Stromal cell of bone marrow (primary cell): ENCODE measurements around the gene RGR.

Source experiments
- DNase-seq: peaks from one replicate; pipeline ENCODE4 v3.0.0-alpha.2; 2012; ENCODE audit warnings: low read depth

RGR gene, protein sequence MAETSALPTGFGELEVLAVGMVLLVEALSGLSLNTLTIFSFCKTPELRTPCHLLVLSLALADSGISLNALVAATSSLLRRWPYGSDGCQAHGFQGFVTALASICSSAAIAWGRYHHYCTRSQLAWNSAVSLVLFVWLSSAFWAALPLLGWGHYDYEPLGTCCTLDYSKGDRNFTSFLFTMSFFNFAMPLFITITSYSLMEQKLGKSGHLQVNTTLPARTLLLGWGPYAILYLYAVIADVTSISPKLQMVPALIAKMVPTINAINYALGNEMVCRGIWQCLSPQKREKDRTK

DNA sequence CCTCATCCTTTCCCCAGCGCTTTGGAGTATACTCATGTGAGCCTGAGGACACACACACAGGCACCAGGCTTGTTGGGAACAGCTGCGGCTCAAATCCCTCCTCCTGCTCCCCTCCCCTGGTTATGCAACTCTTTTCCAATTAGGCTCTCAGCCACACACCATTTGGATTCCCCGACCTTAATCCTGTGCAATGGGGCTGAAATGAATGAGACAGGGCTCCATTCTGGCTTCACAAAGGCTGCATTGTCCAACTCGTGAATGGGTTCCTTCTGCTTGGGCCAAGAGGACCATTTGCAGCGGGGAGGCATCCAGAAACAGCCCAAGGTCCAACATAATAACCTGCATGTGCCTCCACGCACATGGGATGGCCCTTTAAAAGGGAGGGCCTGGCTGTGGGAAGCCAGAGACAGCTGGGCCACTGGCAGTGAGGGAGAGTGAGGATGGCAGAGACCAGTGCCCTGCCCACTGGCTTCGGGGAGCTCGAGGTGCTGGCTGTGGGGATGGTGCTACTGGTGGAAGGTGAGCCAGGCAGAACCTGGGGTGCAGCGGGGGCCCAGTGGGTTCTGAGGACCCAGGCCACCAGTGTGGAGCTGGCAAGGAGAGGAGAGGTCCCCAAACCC, at the start of gene RGR:
TSS of gene RGR (plus strand) at position 403 of the 620 bp plus-strand sequence. CDS start at position 441, 38 bp downstream.
- no peak for DNase-seq

GRCh38 chr10:84196083-84196482, 48.8 kb upstream of the RGR start:
- DNase-seq, result no peak

DNA sequence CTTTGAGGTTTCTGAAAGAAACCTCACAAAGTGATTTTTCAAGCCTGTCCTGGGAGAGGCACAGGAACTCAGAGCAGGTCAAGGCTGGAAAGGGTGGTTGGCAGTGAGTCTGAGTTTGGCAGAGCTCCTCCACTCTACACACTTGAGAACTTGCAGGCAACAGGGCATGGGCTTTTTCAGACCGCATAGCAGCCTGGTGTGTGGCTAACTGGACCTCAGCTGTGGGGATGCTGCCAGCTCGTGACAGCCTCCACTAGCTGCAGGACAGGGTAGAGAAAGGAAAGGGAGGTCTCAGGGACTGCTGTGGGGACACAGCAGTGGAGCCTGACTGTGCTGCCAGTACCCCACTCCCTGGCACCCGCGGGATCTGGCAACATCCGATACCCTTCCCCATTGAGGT, 47.9 kb upstream of the RGR start:
- no peak for DNase-seq

DNA sequence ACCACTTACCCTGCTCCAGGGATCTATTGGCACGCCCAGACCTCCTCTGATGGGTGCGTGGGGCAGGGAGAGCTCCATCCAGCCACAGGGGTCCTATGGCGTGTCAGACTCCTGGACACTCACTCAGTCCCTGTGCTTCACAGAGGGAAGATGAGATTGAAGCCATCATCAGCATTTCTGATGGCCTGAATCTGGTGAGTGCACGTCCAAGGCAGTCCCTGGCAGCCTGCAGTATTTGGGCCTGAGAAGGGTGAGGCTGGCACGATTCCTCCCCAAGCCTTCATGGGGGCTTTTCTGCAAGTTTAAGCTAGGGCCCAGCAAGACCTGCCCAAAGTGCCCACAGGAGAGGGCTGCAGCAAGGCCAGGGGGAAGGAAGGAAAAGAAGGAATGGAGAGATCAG, 47.2 kb upstream of the RGR start:
- DNase-seq, result no peak

DNA sequence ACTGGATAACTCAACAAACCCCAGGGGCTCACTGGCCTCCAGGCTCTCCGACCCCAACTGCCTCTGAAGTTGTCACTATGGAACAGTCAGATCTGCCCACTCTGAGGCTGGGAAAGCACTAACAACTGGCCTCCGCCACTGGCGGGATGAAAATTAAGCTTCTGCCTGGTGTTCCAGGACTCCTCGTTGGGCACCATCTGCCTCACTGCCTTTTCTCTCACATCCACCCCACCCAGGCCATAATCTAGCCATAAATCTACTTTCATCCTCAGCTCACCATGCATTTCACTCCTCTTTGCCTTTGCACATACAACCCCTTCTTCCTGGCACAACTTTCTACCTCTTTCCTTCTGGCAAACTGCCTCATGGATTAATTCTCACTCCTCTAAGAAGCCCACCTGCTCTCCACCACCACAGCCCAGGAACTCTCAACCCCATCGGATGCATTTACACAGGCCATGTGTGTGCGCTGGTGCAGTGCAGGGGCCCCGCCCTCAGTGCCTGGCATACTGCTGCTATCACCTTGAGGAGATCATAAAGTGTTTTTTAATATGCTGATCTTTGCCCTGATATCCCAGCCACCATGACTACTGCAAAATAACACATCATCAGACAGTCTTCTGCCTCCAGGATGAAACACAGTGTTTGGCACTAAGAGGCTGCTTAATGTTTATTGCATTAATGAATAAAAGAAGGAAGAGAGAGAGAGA, 46.5 kb upstream of the RGR start:
- DNase-seq, result no peak

GRCh38 chr10:84200537-84201243, 44.2 kb upstream of the RGR start:
- no peak for DNase-seq

- no peak for DNase-seq
These were observed 43.6 kb upstream of the RGR start for GRCh38 chr10:84201244-84201606.

GRCh38 chr10:84201682-84202081, 43.2 kb upstream of the RGR start:
- no peak for DNase-seq

- no peak for DNase-seq
These were observed 42.5 kb upstream of the RGR start for GRCh38 chr10:84202349-84202748.

DNA sequence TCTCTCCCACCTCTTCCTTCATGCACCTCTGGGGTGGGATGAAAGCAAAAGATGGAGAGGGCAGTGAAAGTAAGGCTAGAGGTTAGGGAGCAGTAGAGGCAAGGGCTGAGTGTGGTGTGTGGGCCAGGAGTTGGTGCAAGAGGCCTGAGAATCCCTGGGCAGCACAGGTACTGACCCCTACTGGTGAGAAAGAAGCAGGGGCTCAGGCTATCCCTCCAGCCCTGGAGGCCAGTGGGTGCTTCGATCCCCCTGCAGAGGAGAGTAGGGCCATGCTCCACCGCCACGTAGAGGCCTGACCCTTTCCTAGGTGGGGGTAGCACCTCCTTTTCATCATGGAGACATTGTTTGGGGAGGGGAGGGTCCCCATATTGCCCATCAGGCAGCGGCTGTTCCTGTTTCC, 40.7 kb upstream of the RGR start:
- no peak for DNase-seq

DNA sequence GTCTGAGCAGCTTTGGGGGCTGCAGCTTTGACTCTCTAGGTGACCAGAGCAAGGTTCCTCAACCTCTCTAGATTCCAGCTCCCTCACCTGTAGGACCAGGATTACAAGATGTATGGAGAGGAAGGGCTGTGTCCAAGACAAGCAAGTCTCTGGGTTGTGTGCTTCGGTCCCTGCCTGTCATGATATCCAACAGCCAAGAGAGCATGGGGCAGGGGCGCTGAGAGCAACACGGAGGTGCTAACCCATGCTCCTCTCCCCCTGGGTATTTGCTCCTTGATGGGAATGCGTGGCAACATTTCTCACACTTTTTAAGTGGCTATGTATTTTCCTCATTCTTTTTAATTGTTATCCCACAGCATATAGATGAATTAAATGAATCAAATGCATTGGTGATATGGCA, 40.2 kb upstream of the RGR start:
- DNase-seq, result no peak

GRCh38 chr10:84205049-84205852, 39.6 kb upstream of the RGR start:
- peak; percentile 4 for DNase-seq

DNA sequence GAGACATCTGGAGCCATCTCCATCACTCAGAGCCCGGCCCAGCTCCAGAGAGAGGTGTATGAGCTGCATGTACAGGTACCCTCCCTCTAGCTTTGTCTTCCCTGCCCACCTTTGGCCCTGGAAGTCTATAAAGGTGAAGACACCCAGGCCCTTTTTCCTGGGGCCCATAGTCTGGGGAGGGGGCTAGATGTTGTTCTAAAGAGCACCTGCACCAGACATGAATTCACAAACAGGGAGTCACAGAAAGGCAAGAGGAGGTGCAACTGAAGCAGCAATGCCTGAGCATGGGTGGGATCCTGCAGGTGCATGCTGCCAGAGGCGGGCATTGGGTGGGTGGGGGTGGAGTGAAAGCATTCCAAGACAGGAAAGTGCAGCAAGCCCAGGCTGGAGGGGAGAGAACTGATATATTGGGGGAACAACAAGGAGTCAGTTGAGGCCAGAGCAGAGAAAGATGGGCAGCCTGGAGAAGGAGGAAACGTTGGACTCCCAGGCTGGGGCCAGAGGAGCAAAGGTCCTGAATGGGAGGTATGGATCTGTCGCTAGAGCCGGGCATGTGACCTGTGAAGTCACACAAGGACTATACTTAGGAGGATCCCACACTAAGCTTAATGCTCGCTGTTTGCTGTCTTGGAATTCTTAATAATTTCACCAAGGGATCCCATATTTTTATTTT, 38.9 kb upstream of the RGR start:
- no peak for DNase-seq

DNA sequence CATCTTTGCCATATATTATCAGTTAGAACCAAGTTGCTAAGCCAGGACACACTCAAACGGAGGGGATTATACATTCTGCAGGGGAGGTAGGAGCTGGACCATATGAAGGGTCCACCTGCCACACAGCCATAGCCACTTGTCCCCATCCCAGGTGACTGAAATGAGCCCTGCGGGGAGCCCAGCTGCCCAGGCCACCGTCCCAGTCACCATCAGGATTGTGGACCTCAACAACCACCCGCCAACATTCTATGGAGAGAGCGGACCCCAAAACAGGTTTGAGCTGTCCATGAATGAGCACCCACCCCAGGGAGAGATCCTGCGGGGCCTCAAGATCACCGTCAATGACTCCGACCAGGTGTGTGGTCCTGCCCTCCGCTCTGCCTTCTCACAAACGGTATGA, 36.8 kb upstream of the RGR start:
- no peak for DNase-seq

DNA sequence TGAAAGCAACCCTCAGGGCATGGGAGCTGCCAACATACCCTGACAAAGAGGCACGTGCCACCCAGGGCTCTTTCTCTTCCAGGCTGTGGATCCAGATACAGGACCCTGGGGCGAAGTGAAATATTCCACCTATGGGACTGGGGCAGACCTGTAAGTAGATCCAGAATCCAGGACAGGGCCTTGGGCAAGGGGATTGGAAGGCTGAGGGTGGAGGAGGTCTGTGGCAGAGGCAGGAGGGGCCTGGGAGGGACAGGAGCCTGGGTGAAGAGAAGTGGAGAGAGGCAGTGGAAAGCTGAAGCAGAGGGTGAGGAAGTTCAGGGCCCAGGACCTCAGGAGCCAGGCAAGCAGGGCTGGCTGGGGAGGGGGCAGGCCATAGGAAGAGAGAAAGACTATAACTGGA, 33.3 kb upstream of the RGR start:
- no peak for DNase-seq

DNA sequence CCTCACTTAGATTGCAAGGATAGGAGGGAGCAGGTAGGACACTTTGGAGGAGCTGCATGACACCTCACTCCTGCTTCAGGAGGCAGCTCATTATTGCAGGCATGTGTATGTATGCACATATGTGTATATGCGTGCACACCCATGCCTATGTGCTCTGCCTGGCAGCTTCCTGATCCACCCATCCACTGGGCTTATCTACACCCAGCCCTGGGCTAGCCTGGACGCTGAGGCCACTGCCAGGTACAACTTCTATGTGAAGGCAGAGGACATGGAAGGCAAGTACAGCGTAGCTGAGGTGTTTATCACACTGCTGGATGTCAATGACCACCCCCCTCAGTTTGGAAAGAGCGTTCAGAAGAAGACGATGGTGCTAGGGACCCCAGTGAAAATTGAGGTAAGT, 32.8 kb upstream of the RGR start:
- DNase-seq, result no peak

DNA sequence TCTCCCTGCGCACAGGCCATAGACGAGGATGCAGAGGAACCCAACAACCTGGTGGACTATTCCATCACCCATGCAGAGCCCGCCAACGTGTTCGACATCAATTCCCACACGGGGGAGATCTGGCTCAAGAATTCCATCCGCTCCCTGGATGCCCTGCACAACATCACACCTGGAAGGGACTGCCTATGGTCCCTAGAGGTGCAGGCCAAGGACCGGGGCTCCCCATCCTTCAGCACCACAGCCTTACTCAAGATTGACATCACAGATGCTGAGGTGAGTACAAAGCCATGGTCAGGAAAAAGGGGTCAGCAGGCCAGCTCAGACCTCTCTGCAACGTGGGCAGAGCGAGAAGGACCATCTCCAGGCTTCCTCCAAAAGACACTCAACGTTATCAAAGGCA, 31.8 kb upstream of the RGR start:
- DNase-seq, result no peak

- DNase-seq, result no peak
These were observed 30.7 kb upstream of the RGR start for GRCh38 chr10:84214046-84214572.

GRCh38 chr10:84214612-84215235, 30.1 kb upstream of the RGR start:
- no peak for DNase-seq

DNA sequence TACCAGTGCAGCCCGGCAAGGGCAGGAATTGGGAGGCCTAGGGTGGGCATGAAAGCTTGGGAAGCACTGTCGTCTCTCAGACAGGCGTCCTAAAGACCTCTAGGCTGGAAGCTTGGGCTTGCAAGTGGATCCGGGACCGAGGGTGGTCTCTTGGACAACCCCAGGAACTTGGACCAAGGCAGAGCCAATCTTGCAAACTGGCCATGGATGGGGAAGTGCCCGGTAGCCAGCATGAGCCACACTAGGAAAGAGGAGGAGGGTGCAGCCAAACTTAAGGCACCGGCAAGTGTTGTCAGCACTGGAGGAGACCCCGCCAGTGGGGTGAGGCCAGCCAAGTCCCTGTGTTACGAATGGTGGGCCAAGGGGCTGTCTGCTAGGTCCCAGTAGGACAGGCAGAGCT, 28.0 kb upstream of the RGR start:
- no peak for DNase-seq

DNA sequence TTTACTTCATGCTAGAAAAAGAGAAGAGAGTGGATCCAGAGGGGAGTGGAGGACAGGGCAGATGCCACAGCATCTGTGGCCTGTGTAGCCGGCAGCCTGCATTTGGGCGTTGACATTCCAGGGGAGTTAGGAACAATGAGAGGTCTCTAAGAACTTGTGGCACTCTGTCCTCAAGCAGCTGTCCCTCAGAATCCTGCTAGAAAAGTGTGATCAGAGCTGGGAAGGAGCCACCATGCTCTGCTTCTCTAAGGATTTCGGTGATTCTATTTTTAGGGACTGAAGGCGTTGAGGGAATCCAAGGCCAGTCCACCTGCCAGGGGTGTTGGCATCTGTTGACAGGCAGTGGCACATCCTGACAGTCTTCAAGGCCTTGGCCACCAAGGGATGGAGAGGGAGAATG, 27.1 kb upstream of the RGR start:
- no peak for DNase-seq
